Thyroid gland (tissue), 4 donors: ENCODE results near the gene ELMO1. TPM values are rescaled to one million over a fixed set of nuclear protein-coding genes. Genes with fewer than 3 reads are reported as not detected.

Source experiments
- DNase-seq, 2 donors: peaks; one replicate each; pipeline ENCODE4 v3.0.0-alpha.2; 2019
- H3K27ac ChIP-seq, 3 donors: fragments of 200-600 bp; sonication (generic); 1 replicate in 2 of 3; 2 replicates in 1 of 3; pipeline ENCODE4 v1.5.1; 2016 to 2019; ENCODE audit warnings: mild to moderate bottlenecking in 1 of 3, moderate library complexity in 1 of 3
- H3K27me3 ChIP-seq: fragments of 200-600 bp; sonication (generic); one replicate; pipeline ENCODE4 v1.5.1; 2019
- H3K36me3 ChIP-seq, 2 donors: fragments of 200-600 bp; sonication (generic); one replicate each; pipeline ENCODE4 v1.5.1; 2016 to 2019
- H3K4me1 ChIP-seq, 2 donors: fragments of 200-600 bp; sonication (generic); one replicate each; pipeline ENCODE4 v1.5.1; 2017 to 2019
- H3K4me3 ChIP-seq, 3 donors: fragments of 200-600 bp; sonication (generic); replicated peaks in 1 of 3; 1 replicate in 2 of 3; 2 replicates in 1 of 3; pipeline ENCODE4 v1.5.1; 2016; ENCODE audit warnings: mild to moderate bottlenecking in 1 of 3
- H3K9me3 ChIP-seq: fragments of 200-600 bp; sonication (generic); one replicate; pipeline ENCODE4 v1.5.1; 2017
- POLR2A ChIP-seq, 2 donors: fragments of 450-650 bp; IDR thresholded peaks; one replicate each; pipeline ENCODE4 v1.6.1; 2017; ENCODE audit warnings: antibody characterized with exemption in 2 of 2, mild to moderate bottlenecking in 2 of 2, moderate library complexity in 1 of 2
- WGBS, 2 donors: methylation state at CpG; one replicate each; pipeline ENCODE4 v1.1.5; 2017; 5-methylcytosine and 5-hydroxymethylcytosine counted together
- intact Hi-C: fragments of 100-400 bp; cut with DNase I; formaldehyde crosslinking; loops from one replicate; pipeline ENCODE4 v1.15.1; 2023
- total RNA-seq, 4 donors: library from RNA; depleted of rRNA; stranded (reverse); fragments of >200 nt; gene quantifications; one replicate each; pipeline ENCODE4 v1.2.3, GENCODE V29; 2016
- TF ChIP-seq, protein P1 (sequence below), 6 experiments: fragments of 200-600 bp in 3 of 6; fragments of 450-650 bp in 3 of 6; sonication (generic) in 3 of 6; IDR thresholded peaks; one replicate each; pipeline ENCODE4 v1.5.1; 2016 to 2019; ENCODE audit warnings: antibody characterized with exemption in 6 of 6, mild to moderate bottlenecking in 2 of 6, inconsistent platforms in 1 of 6, moderate library complexity in 1 of 6

ELMO1 gene
- total RNA-seq, 4 donors from 2014 or later = 168 to 423 (median 312) TPM

DNA sequence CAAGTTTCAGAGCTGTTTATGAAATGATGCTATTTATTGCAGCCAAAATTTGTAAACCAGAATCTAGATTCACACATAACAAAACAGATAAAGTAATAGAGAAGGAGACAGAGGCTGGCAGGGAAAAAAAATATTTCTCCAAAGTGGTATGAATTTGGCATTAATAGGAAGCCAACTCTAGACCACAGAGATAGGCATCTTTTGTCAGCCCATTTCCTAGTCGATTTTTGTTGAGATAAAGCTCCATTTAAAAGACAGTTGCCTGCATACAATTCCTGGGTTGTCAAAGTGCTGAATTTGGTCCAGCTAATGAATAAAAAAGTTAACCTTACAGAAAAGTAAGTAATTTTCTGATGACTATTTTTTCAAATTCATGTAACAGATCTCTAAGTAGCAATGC is 219.3 kb downstream of the ELMO1 start:
- no peak for DNase-seq
- Histone ChIP-seq H3K36me3 (peaks cover 0 to 4% of the 10 kb centered on the region in 2 donors), H3K27ac (peak overlapping the region; percentile 49 to 61 (median 56)), H3K9me3 (no peaks in the 10 kb centered on the region), H3K4me3 (no peak overlapping the region), H3K27me3 (no peaks in the 10 kb centered on the region), H3K4me1 (peaks cover 26 to 34% of the 10 kb centered on the region in 2 donors)
- intact Hi-C loops = loop anchor here (5.0 kb wide), 1 partner anchor 603 kb away; no protein-coding TSS in a partner anchor
- 45 to 55% methylated on average over 1 of the region's 1 CpG for WGBS, 2 donors
- no peak for TF ChIP-seq POLR2A (IDR thresholded peaks at IDR 0.05)
- TF ChIP-seq, protein P1, sequence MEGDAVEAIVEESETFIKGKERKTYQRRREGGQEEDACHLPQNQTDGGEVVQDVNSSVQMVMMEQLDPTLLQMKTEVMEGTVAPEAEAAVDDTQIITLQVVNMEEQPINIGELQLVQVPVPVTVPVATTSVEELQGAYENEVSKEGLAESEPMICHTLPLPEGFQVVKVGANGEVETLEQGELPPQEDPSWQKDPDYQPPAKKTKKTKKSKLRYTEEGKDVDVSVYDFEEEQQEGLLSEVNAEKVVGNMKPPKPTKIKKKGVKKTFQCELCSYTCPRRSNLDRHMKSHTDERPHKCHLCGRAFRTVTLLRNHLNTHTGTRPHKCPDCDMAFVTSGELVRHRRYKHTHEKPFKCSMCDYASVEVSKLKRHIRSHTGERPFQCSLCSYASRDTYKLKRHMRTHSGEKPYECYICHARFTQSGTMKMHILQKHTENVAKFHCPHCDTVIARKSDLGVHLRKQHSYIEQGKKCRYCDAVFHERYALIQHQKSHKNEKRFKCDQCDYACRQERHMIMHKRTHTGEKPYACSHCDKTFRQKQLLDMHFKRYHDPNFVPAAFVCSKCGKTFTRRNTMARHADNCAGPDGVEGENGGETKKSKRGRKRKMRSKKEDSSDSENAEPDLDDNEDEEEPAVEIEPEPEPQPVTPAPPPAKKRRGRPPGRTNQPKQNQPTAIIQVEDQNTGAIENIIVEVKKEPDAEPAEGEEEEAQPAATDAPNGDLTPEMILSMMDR (IDR thresholded peaks at IDR 0.05) = no peak

GRCh38 chr7:37225285-37225969 is 223.2 kb downstream of the ELMO1 start:
- H3K27me3 ChIP-seq = no peaks in the 10 kb centered on the region
- no peak overlapping the region for H3K4me3 ChIP-seq
- WGBS, 2 donors = 84 to 88% methylated on average over 7 of the region's 7 CpGs
- peaks cover 18 to 25% of the 10 kb centered on the region in 2 donors for H3K4me1 ChIP-seq
- no peaks in the 10 kb centered on the region for H3K9me3 ChIP-seq
- H3K27ac ChIP-seq = no peak overlapping the region
- DNase-seq = no peak
- TF ChIP-seq, protein P1 (IDR thresholded peaks at IDR 0.05) = no peak
- no peak for TF ChIP-seq POLR2A (IDR thresholded peaks at IDR 0.05)
- H3K36me3 ChIP-seq = peaks cover 6 to 10% of the 10 kb centered on the region in 2 donors
- intact Hi-C loops = loop anchor here (5.0 kb wide), 1 partner anchor 607 kb away; no protein-coding TSS in a partner anchor

GRCh38 chr7:37224746-37225145 is 223.9 kb downstream of the ELMO1 start:
- H3K4me3 ChIP-seq = no peak overlapping the region
- intact Hi-C loops = loop anchor here (5.0 kb wide), 1 partner anchor 608 kb away; no protein-coding TSS in a partner anchor
- WGBS, 2 donors = 35 to 39% methylated on average over 10 of the region's 10 CpGs

GRCh38 chr7:37220664-37221063 is 228.0 kb downstream of the ELMO1 start:
- WGBS, 2 donors = 88 to 91% methylated on average over 4 to 6 of the region's 6 CpGs
- Histone ChIP-seq H3K36me3 (peaks cover 6 to 10% of the 10 kb centered on the region in 2 donors), H3K4me3 (no peak overlapping the region), H3K27me3 (no peaks in the 10 kb centered on the region), H3K27ac (no peak overlapping the region), H3K4me1 (peaks cover 3 to 8% of the 10 kb centered on the region in 2 donors), H3K9me3 (no peaks in the 10 kb centered on the region)
- no peak for TF ChIP-seq POLR2A (IDR thresholded peaks at IDR 0.05)
- TF ChIP-seq, protein P1 (IDR thresholded peaks at IDR 0.05) = no peak
- intact Hi-C loops = no loop called here
- no peak for DNase-seq

More at GRCh38 chr7:37224746-37225145, 223.9 kb downstream of the ELMO1 start:
- no peaks in the 10 kb centered on the region for H3K27me3 ChIP-seq
- H3K9me3 ChIP-seq = no peaks in the 10 kb centered on the region
- H3K36me3 ChIP-seq = peaks cover 6 to 10% of the 10 kb centered on the region in 2 donors
- DNase-seq = peak; percentile 79 to 83
- TF ChIP-seq POLR2A (IDR thresholded peaks at IDR 0.05) = no peak
- TF ChIP-seq, protein P1 (IDR thresholded peaks at IDR 0.05) = no peak
- H3K27ac ChIP-seq = no peak overlapping the region
- H3K4me1 ChIP-seq = peaks cover 11 to 19% of the 10 kb centered on the region in 2 donors

GRCh38 chr7:37218956-37219355 is 229.7 kb downstream of the ELMO1 start:
- no peak overlapping the region for H3K27ac ChIP-seq
- peaks cover 0 to 3% of the 10 kb centered on the region in 2 donors for H3K4me1 ChIP-seq

More at GRCh38 chr7:37218956-37219355, 229.7 kb downstream of the ELMO1 start:
- 68 to 78% methylated on average over 3 of the region's 3 CpGs for WGBS, 2 donors
- Histone ChIP-seq H3K36me3 (peaks cover 6 to 10% of the 10 kb centered on the region in 2 donors), H3K9me3 (no peaks in the 10 kb centered on the region), H3K4me3 (no peak overlapping the region), H3K27me3 (no peaks in the 10 kb centered on the region)
- intact Hi-C loops = no loop called here
- no peak for DNase-seq
- no peak for TF ChIP-seq POLR2A (IDR thresholded peaks at IDR 0.05)
- TF ChIP-seq, protein P1 (IDR thresholded peaks at IDR 0.05) = no peak
